ENCODE data around the gene DCST1.

The DCST1 gene

GRCh38 chr1:155001425-155001674 lies 32.3 kb upstream of the DCST1 start:
- no peak for DNase-seq

GRCh38 chr1:155001675-155002463 lies 31.8 kb upstream of the DCST1 start:
- peak; percentile 100 for DNase-seq

- DNase-seq, result no peak
These were observed 31.0 kb upstream of the DCST1 start, which contains the start of gene ZBTB7B for GRCh38 chr1:155002464-155003226. ZBTB7B (plus strand) TSS chr1:155002802; CDS start chr1:155014661, 11,859 bp downstream.

- no peak for DNase-seq
These were observed 30.3 kb upstream of the DCST1 start for GRCh38 chr1:155003227-155003765.

GRCh38 chr1:155003766-155004351 lies 29.8 kb upstream of the DCST1 start:
- DNase-seq, result no peak

GRCh38 chr1:155004352-155005075 lies 29.1 kb upstream of the DCST1 start:
- DNase-seq, result no peak

- no peak for DNase-seq
These were observed 28.3 kb upstream of the DCST1 start for GRCh38 chr1:155005076-155006011.

- DNase-seq, result peak; percentile 81
These were observed 27.0 kb upstream of the DCST1 start for GRCh38 chr1:155006601-155007101.

GRCh38 chr1:155007251-155007828 lies 26.3 kb upstream of the DCST1 start:
- no peak for DNase-seq

GRCh38 chr1:155008015-155008941 lies 25.3 kb upstream of the DCST1 start:
- peak; percentile 90 for DNase-seq

- no peak for DNase-seq
These were observed 24.4 kb upstream of the DCST1 start for GRCh38 chr1:155009221-155009711.

GRCh38 chr1:155009742-155010141 lies 23.9 kb upstream of the DCST1 start:
- no peak for DNase-seq

GRCh38 chr1:155010211-155010918 lies 23.3 kb upstream of the DCST1 start:
- DNase-seq, result peak; percentile 74

GRCh38 chr1:155011004-155011416 lies 22.6 kb upstream of the DCST1 start:
- DNase-seq, result no peak

GRCh38 chr1:155011437-155012025 lies 22.1 kb upstream of the DCST1 start:
- DNase-seq, result no peak

GRCh38 chr1:155012026-155012546 lies 21.5 kb upstream of the DCST1 start:
- peak; percentile 76 for DNase-seq

GRCh38 chr1:155012776-155013602 lies 20.6 kb upstream of the DCST1 start:
- DNase-seq, result no peak

- no peak for DNase-seq
These were observed 20.0 kb upstream of the DCST1 start for GRCh38 chr1:155013632-155014031.
